Activated T-helper 1 cell treated with anti-CD3 and anti-CD28 coated beads, Interleukin-12 subunit alpha, Interleukin-12 subunit beta, Interleukin-2, Interleukin-4 antibody, amounts not matched to agents 30 ng/mL and 10 ng/mL and 1 ng/mL, durations not matched to agents 14 hours and 24 hours and 36 hours (primary cell): Measurements from ENCODE around the gene PTPN7. TPM values are rescaled to one million over a fixed set of nuclear protein-coding genes. Genes with fewer than 3 reads are reported as not detected.
"Not testable (repeated sequence)": the region's sequence is repeated elsewhere in the genome, so short reads cannot be mapped to it uniquely, and the experiment has no call there.

Source experiments
- DNase-seq: peaks from one replicate; pipeline ENCODE4 v3.0.0; 2021; ENCODE audit warnings: low spot score
- H3K27ac Mint-ChIP-seq: one replicate; pipeline ENCODE4 v1.8.0; 2021; ENCODE audit warnings: mild to moderate bottlenecking, mixed read lengths
- H3K27me3 Mint-ChIP-seq: one replicate; pipeline ENCODE4 v1.8.0; 2022; ENCODE audit warnings: mild to moderate bottlenecking, moderate library complexity, mixed read lengths; ENCODE audit not compliant: insufficient read depth
- H3K36me3 Mint-ChIP-seq: one replicate; pipeline ENCODE4 v1.8.0; 2021; ENCODE audit warnings: low read depth, mixed read lengths
- H3K4me1 Mint-ChIP-seq: one replicate; pipeline ENCODE4 v1.8.0; 2021; ENCODE audit warnings: low read depth, mixed read lengths
- H3K4me3 Mint-ChIP-seq: one replicate; pipeline ENCODE4 v1.8.0; 2021; ENCODE audit warnings: mild to moderate bottlenecking, moderate library complexity, mixed read lengths
- H3K9me3 Mint-ChIP-seq: one replicate; pipeline ENCODE4 v1.8.0; 2021; ENCODE audit warnings: mixed read lengths
- intact Hi-C: fragments of 100-400 bp; cut with micrococcal nuclease; formaldehyde crosslinking; loops from one replicate; pipeline ENCODE4 v1.15.1; 2024
- total RNA-seq: library from RNA; stranded (reverse); gene quantifications from 2 replicates; pipeline ENCODE4 v1.2.3, GENCODE V29; 2022

PTPN7 gene
- total RNA-seq, 1 donor from 2014 or later: 597 TPM

DNA sequence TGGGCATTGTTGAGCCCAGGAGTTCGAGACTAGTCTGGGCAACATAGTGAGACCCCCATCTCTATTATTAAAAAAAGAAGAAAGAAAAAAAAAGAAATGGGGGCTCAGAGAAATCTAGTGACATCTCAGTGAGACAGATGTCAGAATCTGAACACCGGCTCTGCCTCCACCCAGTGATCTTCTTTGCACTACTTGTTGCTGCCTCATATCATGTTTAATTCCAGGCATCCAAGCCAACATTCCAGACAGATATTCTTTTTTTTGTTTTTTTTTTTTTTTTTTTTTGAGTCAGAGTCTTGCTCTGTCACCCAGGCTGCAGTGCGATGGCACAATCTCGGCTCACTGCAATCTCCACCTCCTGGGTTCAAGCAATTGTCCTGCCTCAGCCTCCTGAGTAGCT, 10.8 kb downstream of the PTPN7 start:
- H3K4me3 Mint-ChIP-seq: no peak overlapping the region
- intact Hi-C loops: loop anchor here (10.0 kb wide), 1 partner anchor 1475 kb away; the partner anchor contains the start of gene ATP2B4
- no peaks in the 10 kb centered on the region for H3K27me3 Mint-ChIP-seq
- H3K9me3 Mint-ChIP-seq: no peaks in the 10 kb centered on the region
- peaks cover 18% of the 10 kb centered on the region for H3K4me1 Mint-ChIP-seq
- H3K36me3 Mint-ChIP-seq: peaks cover 43% of the 10 kb centered on the region
- DNase-seq: no peak
- H3K27ac Mint-ChIP-seq: peak overlapping the region; percentile 67

DNA sequence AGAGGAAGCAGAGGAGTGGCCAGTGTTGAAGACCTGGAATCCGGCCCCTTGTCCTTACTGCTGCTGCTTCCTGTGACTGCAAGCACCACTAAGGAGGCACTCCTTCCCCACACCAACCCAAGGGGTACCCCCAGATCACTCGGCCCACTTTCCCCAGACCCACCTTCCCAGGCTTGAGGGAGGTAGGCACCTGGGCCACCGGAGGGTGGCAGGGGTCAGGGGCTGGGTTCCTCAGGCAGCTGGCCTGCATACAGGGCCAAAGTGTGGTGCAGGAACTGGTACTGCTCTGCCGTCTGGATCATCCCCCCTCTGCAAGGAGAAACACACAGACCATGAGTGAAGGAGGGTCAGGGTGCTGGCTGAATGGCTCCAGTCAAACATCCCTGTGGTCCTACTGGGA, 12.0 kb downstream of the PTPN7 start:
- intact Hi-C loops: loop anchor here (10.0 kb wide), 1 partner anchor 1476 kb away; the partner anchor contains the start of gene ATP2B4
- Mint-ChIP-seq H3K27ac (no peak overlapping the region), H3K4me1 (peaks cover 14% of the 10 kb centered on the region)

DNA sequence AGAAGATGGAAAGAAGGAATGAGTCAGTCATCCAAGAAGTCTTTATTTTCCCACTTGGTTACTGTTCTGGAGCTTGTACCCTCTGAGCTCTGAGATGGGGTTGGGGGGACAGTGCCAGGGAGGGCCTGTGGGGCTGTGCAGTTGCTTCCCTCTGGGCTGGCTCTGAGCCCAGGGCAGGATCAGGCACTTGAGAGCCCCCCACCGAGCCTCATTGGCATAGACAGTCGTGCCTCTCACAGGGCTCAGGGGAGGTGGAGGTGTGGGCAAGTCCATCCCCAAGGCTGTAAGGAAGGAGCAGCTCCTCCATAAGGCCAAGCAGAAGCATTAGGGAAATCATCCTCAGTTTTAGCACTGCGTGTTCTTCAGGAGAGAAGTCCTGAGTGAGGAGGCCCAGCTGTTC, 13.4 kb downstream of the PTPN7 start:
- Mint-ChIP-seq H3K27ac (no peak overlapping the region), H3K27me3 (no peaks in the 10 kb centered on the region), H3K9me3 (no peaks in the 10 kb centered on the region), H3K4me1 (peaks cover 25% of the 10 kb centered on the region), H3K4me3 (no peak overlapping the region), H3K36me3 (peaks cover 30% of the 10 kb centered on the region)
- no peak for DNase-seq
- intact Hi-C loops: loop anchor here (10.0 kb wide), 1 partner anchor 1478 kb away; the partner anchor contains the start of gene ATP2B4

More for the DNA sequence above, 12.0 kb downstream of the PTPN7 start:
- no peaks in the 10 kb centered on the region for H3K27me3 Mint-ChIP-seq
- H3K4me3 Mint-ChIP-seq: peak overlapping the region; percentile 7
- H3K36me3 Mint-ChIP-seq: peaks cover 37% of the 10 kb centered on the region
- no peaks in the 10 kb centered on the region for H3K9me3 Mint-ChIP-seq
- no peak for DNase-seq

DNA sequence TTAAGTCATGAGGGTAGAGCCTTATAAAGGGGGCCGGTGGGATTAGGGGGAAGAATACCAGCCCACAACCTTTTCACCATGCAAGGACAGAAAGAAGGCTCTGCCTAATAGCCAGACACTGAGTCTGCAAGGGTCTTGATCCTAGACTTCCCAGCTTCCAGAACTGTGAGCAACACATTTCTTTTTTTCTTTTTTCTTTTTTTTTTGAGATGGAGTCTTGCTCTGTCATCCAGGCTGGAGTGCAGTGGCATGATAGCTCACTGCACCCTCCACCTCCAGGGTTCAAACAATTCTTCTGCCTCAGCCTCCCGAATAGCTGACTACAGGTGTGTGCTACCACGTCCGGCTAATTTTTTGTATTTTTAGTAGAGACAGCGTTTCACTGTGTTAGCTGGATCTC, 14.1 kb downstream of the PTPN7 start:
- Mint-ChIP-seq H3K4me3 (peak overlapping the region; percentile 51), H3K4me1 (peaks cover 26% of the 10 kb centered on the region), H3K27me3 (no peaks in the 10 kb centered on the region), H3K9me3 (no peaks in the 10 kb centered on the region), H3K36me3 (peaks cover 29% of the 10 kb centered on the region), H3K27ac (peak overlapping the region; percentile 23)
- intact Hi-C loops: loop anchor here (10.0 kb wide), 1 partner anchor 1479 kb away; the partner anchor contains the start of gene ATP2B4
- no peak for DNase-seq

DNA sequence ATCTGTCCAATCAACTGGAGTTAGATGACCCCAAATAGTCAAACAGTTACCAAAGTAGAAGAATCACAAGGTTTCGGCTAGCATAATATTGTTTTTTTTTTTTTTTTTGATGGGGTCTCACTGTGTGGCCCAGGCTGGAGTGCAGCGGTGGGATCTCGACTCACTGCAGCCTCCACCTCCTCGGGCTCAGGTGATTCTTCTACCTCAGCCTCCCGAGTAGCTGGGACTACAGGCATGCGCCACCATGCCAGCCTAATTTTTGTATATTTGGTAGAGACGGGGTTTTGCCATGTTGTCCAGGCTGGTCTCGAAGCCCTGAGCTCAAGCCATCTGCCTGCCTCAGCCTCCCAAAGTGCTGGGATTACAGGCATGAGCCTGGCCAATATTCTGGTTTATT, 14.7 kb downstream of the PTPN7 start:
- Mint-ChIP-seq H3K4me3 (peak overlapping the region; percentile 88), H3K4me1 (peaks cover 26% of the 10 kb centered on the region), H3K36me3 (peaks cover 24% of the 10 kb centered on the region), H3K27ac (peak overlapping the region; percentile 91)
- DNase-seq, H3K9me3 Mint-ChIP-seq, H3K27me3 Mint-ChIP-seq: not testable (repeated sequence)
- intact Hi-C loops: loop anchor here (1.0 to 10.0 kb wide), 3 partner anchors 14 to 1479 kb away; partner anchors contain the start of genes ATP2B4 and TIMM17A

DNA sequence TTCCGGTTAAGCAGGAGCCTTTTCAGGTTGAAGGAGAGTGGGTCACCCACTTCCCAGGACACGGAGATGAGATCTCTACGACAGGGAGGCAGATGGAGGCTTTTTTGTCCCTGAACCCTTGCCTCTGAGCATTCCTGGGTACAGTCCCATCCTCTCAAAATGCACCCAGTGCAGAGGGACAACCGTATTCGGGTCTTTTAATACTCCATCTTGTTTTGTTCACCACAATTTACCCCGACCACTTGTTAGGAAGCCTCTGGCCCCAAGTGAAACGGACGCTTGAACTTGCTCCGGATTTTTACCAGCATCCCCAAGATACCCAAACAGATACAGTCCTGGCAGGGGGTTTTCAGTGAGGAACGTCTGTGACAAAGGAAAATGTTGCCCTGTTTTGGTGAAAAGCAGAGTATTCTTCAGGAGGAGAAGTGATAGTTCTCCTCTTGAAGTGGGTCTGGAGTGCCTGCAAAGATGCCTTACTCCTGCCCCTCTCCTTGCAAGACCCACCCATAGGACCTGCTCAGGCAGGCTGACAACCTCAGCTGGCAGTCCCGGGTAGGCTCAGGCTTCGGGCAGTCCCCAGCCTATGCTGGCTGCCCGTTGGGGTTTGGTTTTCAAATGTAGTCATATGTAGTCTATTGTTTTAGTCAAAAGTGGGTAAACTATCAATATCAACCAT, 15.2 kb downstream of the PTPN7 start:
- H3K36me3 Mint-ChIP-seq: peaks cover 21% of the 10 kb centered on the region
- H3K27ac Mint-ChIP-seq: peak overlapping the region; percentile 91
- H3K4me1 Mint-ChIP-seq: peaks cover 26% of the 10 kb centered on the region
- intact Hi-C loops: loop anchor here (1.0 to 10.0 kb wide), 3 partner anchors 14 to 1480 kb away; partner anchors contain the start of genes ATP2B4 and TIMM17A
- peak overlapping the region; percentile 88 for H3K4me3 Mint-ChIP-seq
- DNase-seq: no peak
- no peaks in the 10 kb centered on the region for H3K27me3 Mint-ChIP-seq
- H3K9me3 Mint-ChIP-seq: no peaks in the 10 kb centered on the region

DNA sequence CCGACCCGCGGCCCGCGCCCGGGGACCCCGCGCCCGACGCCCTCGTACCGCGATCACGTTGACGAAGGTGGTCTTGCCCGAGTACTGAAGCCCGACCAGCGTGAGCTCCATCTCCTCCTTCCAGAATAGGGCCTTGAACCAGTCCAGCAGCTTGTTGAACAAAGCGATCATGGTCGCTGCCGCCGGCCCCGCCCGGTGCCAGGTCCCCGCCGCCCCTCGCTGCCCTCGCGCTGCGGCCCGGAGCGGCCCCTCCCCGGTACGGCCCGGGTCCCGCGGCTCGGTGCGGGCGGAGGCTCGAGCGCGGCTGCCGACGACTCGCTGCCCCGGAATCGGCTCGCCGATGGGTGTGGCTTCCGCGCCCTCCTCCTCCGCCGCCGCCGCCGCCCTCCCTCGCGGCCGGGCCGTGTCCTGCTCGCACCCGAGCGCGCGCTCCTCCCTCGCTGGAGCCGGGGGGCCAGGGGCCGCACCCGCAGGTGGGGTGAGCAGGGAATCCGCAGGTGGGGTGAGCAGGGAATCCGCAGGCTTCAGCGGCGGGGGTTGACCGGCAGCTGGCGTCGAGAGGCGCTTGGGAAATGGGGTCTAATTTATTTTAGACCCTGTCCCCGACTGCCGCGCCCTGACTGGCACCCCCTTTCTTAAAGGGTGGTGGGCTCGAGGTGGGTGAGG, 15.9 kb downstream of the PTPN7 start, which contains the start of gene ARL8A:
ARL8A (minus strand) TSS at position 336 of the 666 bp plus-strand sequence; CDS start at position 171, 165 bp downstream.
- H3K4me1 Mint-ChIP-seq: peaks cover 26% of the 10 kb centered on the region
- H3K9me3 Mint-ChIP-seq: no peaks in the 10 kb centered on the region
- H3K27ac Mint-ChIP-seq: peak within 1 kb of the TSS; percentile 91
- peak; percentile 71 for DNase-seq
- H3K27me3 Mint-ChIP-seq: no peaks in the 10 kb centered on the region
- intact Hi-C loops: loop anchor here (1.0 to 10.0 kb wide), 4 partner anchors 15 to 1480 kb away; partner anchors contain the start of genes ATP2B4, IPO9 and TIMM17A
- peak within 1 kb of the TSS; percentile 88 for H3K4me3 Mint-ChIP-seq
- H3K36me3 Mint-ChIP-seq: peaks cover 21% of the 10 kb centered on the region

DNA sequence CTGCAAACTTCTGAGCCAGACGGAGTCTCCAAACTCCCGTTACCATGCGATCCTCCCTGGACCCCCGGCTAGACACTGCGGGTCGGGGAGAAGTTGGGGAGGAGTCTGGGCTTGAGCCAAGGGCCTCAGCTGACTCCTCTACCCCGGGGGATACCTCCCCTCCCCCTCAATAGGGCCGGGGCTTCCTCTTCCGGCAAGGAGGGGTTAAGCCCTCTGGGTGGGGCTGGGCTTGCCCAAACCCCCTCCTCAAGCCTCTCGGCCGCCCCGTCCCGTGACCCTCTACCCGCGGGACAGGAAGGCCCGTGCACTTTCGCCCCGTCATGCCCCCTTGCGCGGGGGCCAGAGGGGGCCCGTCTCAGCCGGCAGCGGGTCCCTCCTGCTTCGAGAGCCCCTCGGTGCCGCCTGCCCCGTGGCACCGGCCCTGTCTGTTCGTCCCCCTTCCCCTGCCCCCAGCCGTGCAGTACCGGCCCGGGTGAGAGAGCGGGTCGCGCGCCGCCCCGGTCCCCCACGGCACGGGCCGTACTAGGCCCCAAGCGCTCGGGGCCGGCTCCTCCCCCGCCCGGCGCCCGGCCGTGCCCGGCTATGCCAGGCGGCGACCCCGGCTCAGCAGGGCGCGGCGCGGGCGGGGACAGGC, 16.5 kb downstream of the PTPN7 start:
- peak overlapping the region; percentile 88 for H3K4me3 Mint-ChIP-seq
- peaks cover 22% of the 10 kb centered on the region for H3K4me1 Mint-ChIP-seq
- DNase-seq: peak; percentile 45
- H3K36me3 Mint-ChIP-seq: peaks cover 17% of the 10 kb centered on the region
- intact Hi-C loops: loop anchor here (1.0 to 10.0 kb wide), 3 partner anchors 9 to 1481 kb away; partner anchors contain the start of genes ATP2B4 and IPO9
- H3K27ac Mint-ChIP-seq: peak overlapping the region; percentile 75
- H3K9me3 Mint-ChIP-seq: no peaks in the 10 kb centered on the region
- no peaks in the 10 kb centered on the region for H3K27me3 Mint-ChIP-seq

DNA sequence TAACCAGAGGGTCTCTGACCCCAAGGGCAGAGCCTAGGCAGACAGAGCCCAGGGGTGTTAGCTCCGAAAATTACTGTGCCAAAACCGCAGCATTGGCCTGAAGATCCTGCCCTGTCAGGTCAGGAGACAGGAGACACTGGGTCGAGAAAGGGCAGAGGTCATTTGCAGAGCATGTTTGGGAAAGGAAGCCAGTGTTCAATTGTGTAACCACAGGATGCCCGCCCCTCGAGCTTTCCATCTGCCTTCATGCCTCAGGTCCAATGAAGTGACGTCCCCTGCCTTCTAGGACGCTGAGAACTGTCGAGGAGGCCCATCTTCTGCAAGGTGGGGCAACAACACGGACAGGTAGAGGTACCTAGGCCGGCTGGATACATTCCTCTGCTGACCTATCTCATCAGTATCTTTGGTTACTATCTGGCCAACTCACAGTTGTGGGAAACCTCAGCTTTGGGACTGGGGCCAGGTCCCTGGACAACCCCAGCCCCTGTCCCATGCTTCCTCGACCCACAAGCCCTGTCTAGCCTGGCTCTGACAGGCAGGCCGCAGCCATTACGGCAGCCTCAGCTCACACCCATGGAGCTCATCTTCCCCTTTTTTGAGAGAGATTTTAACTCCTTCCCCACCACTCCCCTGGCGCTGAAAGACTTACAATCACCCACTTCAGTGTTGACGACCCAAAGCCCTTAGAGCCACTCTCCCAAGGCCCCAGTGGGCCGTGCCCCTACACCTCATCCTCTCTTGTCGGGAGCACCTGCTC, 17.2 kb downstream of the PTPN7 start:
- no peaks in the 10 kb centered on the region for H3K27me3 Mint-ChIP-seq
- H3K36me3 Mint-ChIP-seq: peaks cover 15% of the 10 kb centered on the region
- H3K4me3 Mint-ChIP-seq: peak overlapping the region; percentile 88
- H3K27ac Mint-ChIP-seq: peak overlapping the region; percentile 75
- no peak for DNase-seq
- peaks cover 22% of the 10 kb centered on the region for H3K4me1 Mint-ChIP-seq
- no peaks in the 10 kb centered on the region for H3K9me3 Mint-ChIP-seq
- intact Hi-C loops: loop anchor here (1.0 to 10.0 kb wide), 2 partner anchors 8 to 1482 kb away; partner anchors contain the start of gene ATP2B4

DNA sequence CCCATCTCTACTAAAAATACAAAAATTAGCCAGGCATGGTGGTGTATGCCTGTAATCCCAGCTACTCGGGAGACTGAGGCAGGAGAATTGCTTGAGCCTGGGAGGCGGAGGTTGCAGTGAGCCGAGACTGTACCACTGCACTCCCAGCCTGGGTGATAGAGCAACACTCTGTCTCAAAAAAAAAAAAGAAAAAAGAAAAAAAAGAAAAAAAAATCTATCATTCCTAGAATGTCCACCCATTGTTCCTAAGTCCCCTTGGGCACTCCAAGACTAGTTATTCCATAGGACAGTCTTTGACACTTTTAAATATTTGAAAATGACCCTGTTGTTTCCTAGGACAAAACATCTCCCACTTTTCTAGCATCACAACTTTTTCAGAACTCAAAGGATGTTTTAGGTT, 18.9 kb downstream of the PTPN7 start:
- not testable (repeated sequence) for H3K4me3 Mint-ChIP-seq, DNase-seq

DNA sequence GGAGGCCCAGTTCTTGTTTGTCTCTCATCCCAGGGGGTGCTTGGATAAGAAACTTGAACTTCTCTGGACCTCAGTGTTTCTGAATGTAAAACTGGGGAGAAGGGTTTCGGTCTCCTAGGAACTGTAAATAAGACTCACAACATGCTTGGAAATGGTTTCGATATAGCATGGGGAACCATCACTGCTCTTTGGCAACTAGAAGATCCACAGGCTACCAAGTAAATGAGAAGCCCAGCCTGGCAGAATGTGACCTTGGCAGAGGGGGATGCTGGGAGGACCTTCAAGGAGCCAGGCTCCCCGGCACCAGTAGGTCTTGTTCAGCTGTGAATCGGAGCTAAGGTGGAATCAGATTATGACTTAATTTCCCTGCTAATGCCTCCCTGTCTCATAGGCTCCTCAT, 19.6 kb downstream of the PTPN7 start:
- peaks cover 11% of the 10 kb centered on the region for H3K36me3 Mint-ChIP-seq
- no peak overlapping the region for H3K4me3 Mint-ChIP-seq
- H3K27me3 Mint-ChIP-seq: no peaks in the 10 kb centered on the region
- H3K4me1 Mint-ChIP-seq: peaks cover 22% of the 10 kb centered on the region
- DNase-seq: no peak
- no peak overlapping the region for H3K27ac Mint-ChIP-seq
- intact Hi-C loops: loop anchor here (10.0 kb wide), 1 partner anchor 1484 kb away; the partner anchor contains the start of gene ATP2B4
- H3K9me3 Mint-ChIP-seq: no peaks in the 10 kb centered on the region

More for the DNA sequence above, 18.9 kb downstream of the PTPN7 start:
- H3K36me3 Mint-ChIP-seq: peaks cover 13% of the 10 kb centered on the region
- H3K27ac Mint-ChIP-seq, H3K27me3 Mint-ChIP-seq, H3K9me3 Mint-ChIP-seq: not testable (repeated sequence)
- intact Hi-C loops: loop anchor here (10.0 kb wide), 1 partner anchor 1483 kb away; the partner anchor contains the start of gene ATP2B4
- H3K4me1 Mint-ChIP-seq: peaks cover 22% of the 10 kb centered on the region
